ENCODE measurements around the gene MFAP5. TPM values are rescaled to one million over a fixed set of nuclear protein-coding genes. Genes with fewer than 3 reads are reported as not detected.

MFAP5 gene
- polyA plus RNA-seq, 3 donors, result not detected

DNA sequence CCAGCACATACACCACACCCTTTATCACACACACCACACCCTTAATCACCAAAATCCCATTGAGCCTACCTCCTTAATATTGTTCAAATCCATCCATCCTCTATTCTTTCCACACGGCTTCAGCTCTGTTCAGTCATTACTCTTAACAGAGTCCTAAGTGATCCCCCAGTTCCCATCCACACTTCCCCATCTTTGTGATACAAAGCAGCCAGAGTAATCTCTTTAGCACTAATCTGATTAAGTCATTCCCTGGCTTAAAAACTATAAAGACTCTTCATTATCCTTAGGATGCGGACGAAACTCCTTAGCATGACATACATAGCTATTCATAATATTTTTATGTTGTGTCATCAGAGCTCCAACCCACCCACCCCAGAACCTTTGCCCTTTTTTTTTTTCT, 14.7 kb upstream of the MFAP5 start:
- peaks cover 12 to 14% of the 10 kb centered on the region in 2 donors for H3K4me1 ChIP-seq (ENCODE audit: control insufficient read depth in 1 of 2, insufficient read depth in 2 of 2, low read length in 2 of 2)
- H4K20me1 ChIP-seq (ENCODE audit: insufficient read depth, low read length), result no peaks in the 10 kb centered on the region
- TF ChIP-seq, protein P1, sequence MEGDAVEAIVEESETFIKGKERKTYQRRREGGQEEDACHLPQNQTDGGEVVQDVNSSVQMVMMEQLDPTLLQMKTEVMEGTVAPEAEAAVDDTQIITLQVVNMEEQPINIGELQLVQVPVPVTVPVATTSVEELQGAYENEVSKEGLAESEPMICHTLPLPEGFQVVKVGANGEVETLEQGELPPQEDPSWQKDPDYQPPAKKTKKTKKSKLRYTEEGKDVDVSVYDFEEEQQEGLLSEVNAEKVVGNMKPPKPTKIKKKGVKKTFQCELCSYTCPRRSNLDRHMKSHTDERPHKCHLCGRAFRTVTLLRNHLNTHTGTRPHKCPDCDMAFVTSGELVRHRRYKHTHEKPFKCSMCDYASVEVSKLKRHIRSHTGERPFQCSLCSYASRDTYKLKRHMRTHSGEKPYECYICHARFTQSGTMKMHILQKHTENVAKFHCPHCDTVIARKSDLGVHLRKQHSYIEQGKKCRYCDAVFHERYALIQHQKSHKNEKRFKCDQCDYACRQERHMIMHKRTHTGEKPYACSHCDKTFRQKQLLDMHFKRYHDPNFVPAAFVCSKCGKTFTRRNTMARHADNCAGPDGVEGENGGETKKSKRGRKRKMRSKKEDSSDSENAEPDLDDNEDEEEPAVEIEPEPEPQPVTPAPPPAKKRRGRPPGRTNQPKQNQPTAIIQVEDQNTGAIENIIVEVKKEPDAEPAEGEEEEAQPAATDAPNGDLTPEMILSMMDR (IDR thresholded peaks at IDR 0.05), result no peak
- no peak overlapping the region for H2AFZ ChIP-seq (ENCODE audit: insufficient read depth, low read depth, low read length, poor library complexity, severe bottlenecking)
- WGBS (ENCODE audit: insufficient coverage), result 100% methylated on average over 3 of the region's 3 CpGs
- no peaks in the 10 kb centered on the region for H3K36me3 ChIP-seq (replicated peaks in 1 of 2; ENCODE audit: control insufficient read depth in 1 of 2, insufficient read depth in 2 of 2, low read length in 2 of 2)
- Mint-ChIP-seq H3K4me1 (peaks cover 21% of the 10 kb centered on the region), H3K9me3 (peaks cover under 1 to 12% (median 7%) of the 10 kb centered on the region in 7 donors), H3K27me3 (ENCODE audit: low read depth in 3 of 3) (peaks cover 0 to under 1% (median 0%) of the 10 kb centered on the region in 3 donors), H3K27ac (no peak overlapping the region), H3K4me3 (no peak overlapping the region), H3K36me3 (peaks cover 0 to under 1% of the 10 kb centered on the region in 2 donors)
- intact Hi-C loops (cut with micrococcal nuclease), result no loop called here
- H3K4me2 ChIP-seq (replicated peaks; ENCODE audit: extremely low read depth, low read length, poor library complexity, severe bottlenecking), result no peak overlapping the region
- no peak for DNase-seq
- H3K79me2 ChIP-seq (ENCODE audit: insufficient read depth, low read length), result no peaks in the 10 kb centered on the region
- peaks cover 0 to 4% of the 10 kb centered on the region in 2 donors for H3K9me3 ChIP-seq (replicated peaks in 1 of 2; ENCODE audit: control insufficient read depth in 1 of 2, insufficient read depth in 1 of 2, low read length in 2 of 2)
- H3K27me3 ChIP-seq (ENCODE audit: control insufficient read depth in 2 of 2, insufficient read depth in 2 of 2, low read length in 2 of 2), result no peaks in the 10 kb centered on the region
- no peak overlapping the region for H3K9ac ChIP-seq (ENCODE audit: insufficient read depth, low read length, poor library complexity, severe bottlenecking)
- H3K4me3 ChIP-seq (replicated peaks in 1 of 3; ENCODE audit: low read depth in 2 of 3, low read length in 3 of 3), result no peak overlapping the region
- H3K27ac ChIP-seq (ENCODE audit: low read depth in 1 of 2, low read length in 2 of 2), result no peak overlapping the region

DNA sequence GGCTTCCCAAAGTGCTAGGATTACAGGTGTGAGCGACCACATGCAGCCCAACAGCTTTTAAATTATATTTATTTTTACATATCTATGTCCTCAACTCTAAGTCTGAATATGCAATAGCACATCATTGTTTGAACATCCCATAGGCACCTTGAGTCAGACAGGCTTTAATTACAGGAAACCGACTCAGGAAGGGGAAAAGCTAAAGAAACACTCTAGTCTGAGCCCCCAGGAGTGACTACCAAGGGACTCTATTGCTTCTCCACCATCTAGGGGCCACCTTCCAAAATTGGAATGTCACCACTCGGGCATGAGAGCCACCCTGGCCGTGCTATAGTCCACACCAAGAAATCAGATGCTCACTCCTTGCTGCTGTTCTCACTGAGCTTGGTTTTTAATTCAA, 14.0 kb upstream of the MFAP5 start:
- Mint-ChIP-seq H3K36me3 (peaks cover 0 to 5% of the 10 kb centered on the region in 2 donors), H3K9me3 (peaks cover 3 to 14% (median 11%) of the 10 kb centered on the region in 7 donors), H3K27ac (peak overlapping the region in 2 of 7 donors; percentile 31 to 93), H3K27me3 (ENCODE audit: low read depth in 3 of 3) (peaks cover 0 to 1% (median 0%) of the 10 kb centered on the region in 3 donors), H3K4me1 (peaks cover 21% of the 10 kb centered on the region), H3K4me3 (no peak overlapping the region)
- Histone ChIP-seq H4K20me1 (ENCODE audit: insufficient read depth, low read length) (no peaks in the 10 kb centered on the region), H3K27me3 (ENCODE audit: control insufficient read depth in 2 of 2, insufficient read depth in 2 of 2, low read length in 2 of 2) (no peaks in the 10 kb centered on the region), H3K79me2 (ENCODE audit: insufficient read depth, low read length) (no peaks in the 10 kb centered on the region), H3K27ac (ENCODE audit: low read depth in 1 of 2, low read length in 2 of 2) (no peak overlapping the region), H3K4me2 (replicated peaks; ENCODE audit: extremely low read depth, low read length, poor library complexity, severe bottlenecking) (no peak overlapping the region), H3K4me3 (replicated peaks in 1 of 3; ENCODE audit: low read depth in 2 of 3, low read length in 3 of 3) (no peak overlapping the region), H3K9ac (ENCODE audit: insufficient read depth, low read length, poor library complexity, severe bottlenecking) (no peak overlapping the region), H3K9me3 (replicated peaks in 1 of 2; ENCODE audit: control insufficient read depth in 1 of 2, insufficient read depth in 1 of 2, low read length in 2 of 2) (peaks cover 0 to 4% of the 10 kb centered on the region in 2 donors), H3K4me1 (ENCODE audit: control insufficient read depth in 1 of 2, insufficient read depth in 2 of 2, low read length in 2 of 2) (peaks cover 9 to 14% of the 10 kb centered on the region in 2 donors), H2AFZ (ENCODE audit: insufficient read depth, low read depth, low read length, poor library complexity, severe bottlenecking) (no peak overlapping the region), H3K36me3 (replicated peaks in 1 of 2; ENCODE audit: control insufficient read depth in 1 of 2, insufficient read depth in 2 of 2, low read length in 2 of 2) (no peaks in the 10 kb centered on the region)
- DNase-seq, result no peak
- TF ChIP-seq, protein P1 (IDR thresholded peaks at IDR 0.05), result no peak
- 97% methylated on average over 3 of the region's 4 CpGs for WGBS (ENCODE audit: insufficient coverage)
- intact Hi-C loops (cut with micrococcal nuclease), result no loop called here

All from CD14-positive monocyte (primary cell).